GM23338 (cell line): ENCODE data around the gene RAB11FIP4. TPM values are rescaled to one million over a fixed set of nuclear protein-coding genes. Genes with fewer than 3 reads are reported as not detected.

ENCODE experiments used
- ATAC-seq: fragments of 200-7000 bp; cut with Tn5 transposase; 3 replicates; pipeline ENCODE4 v1.9.1; 2020
- DNase-seq: peaks from one replicate; pipeline ENCODE4 v3.0.0-alpha.2; 2015; ENCODE audit warnings: low spot score
- H2AFZ ChIP-seq: fragments of 200-600 bp; sonication (generic); 2 replicates; pipeline ENCODE4 v1.8.0; 2016; ENCODE audit warnings: antibody characterized with exemption, mild to moderate bottlenecking, moderate library complexity
- H3F3A ChIP-seq: fragments of 200-600 bp; sonication (generic); replicated peaks from 2 replicates; pipeline ENCODE4 v1.8.0; 2017; ENCODE audit warnings: antibody characterized with exemption, mixed run types, low read depth
- H3K27ac ChIP-seq: fragments of 200-600 bp; sonication (generic); 2 replicates; pipeline ENCODE4 v1.6.1; 2016; ENCODE audit warnings: low read depth
- H3K27me3 ChIP-seq: fragments of 200-600 bp; sonication (generic); 2 replicates; pipeline ENCODE4 v1.8.0; 2016; ENCODE audit warnings: mild to moderate bottlenecking, mixed run types, moderate library complexity; ENCODE audit not compliant: insufficient read depth
- H3K36me3 ChIP-seq: fragments of 200-600 bp; sonication (generic); 2 replicates; pipeline ENCODE4 v1.8.0; 2016; ENCODE audit warnings: mild to moderate bottlenecking; ENCODE audit not compliant: insufficient read depth
- H3K4me1 ChIP-seq: fragments of 200-600 bp; sonication (generic); 2 replicates; pipeline ENCODE4 v1.8.0; 2016; ENCODE audit warnings: mild to moderate bottlenecking, moderate library complexity; ENCODE audit not compliant: insufficient read depth
- H3K4me2 ChIP-seq: fragments of 200-600 bp; sonication (generic); 2 replicates; pipeline ENCODE4 v1.7.1; 2017; ENCODE audit warnings: mixed run types
- H3K4me3 ChIP-seq: fragments of 200-600 bp; sonication (generic); 2 replicates; pipeline ENCODE4 v1.6.1; 2016; ENCODE audit warnings: mixed run types
- H3K79me2 ChIP-seq: fragments of 200-600 bp; sonication (generic); replicated peaks from 2 replicates; pipeline ENCODE4 v1.8.0; 2017; ENCODE audit warnings: mild to moderate bottlenecking; ENCODE audit not compliant: insufficient read depth
- H3K9me2 ChIP-seq: fragments of 200-600 bp; sonication (generic); 2 replicates; pipeline ENCODE4 v1.8.0; 2017; ENCODE audit not compliant: insufficient read depth
- H4K20me1 ChIP-seq: fragments of 200-600 bp; sonication (generic); replicated peaks from 2 replicates; pipeline ENCODE4 v1.8.0; 2017; ENCODE audit warnings: mild to moderate bottlenecking; ENCODE audit not compliant: insufficient read depth
- H3K27ac Mint-ChIP-seq: 2 replicates; pipeline ENCODE4 v1.8.0; 2020; ENCODE audit warnings: inconsistent platforms, mild to moderate bottlenecking, moderate library complexity, mixed read lengths
- H3K27me3 Mint-ChIP-seq: 3 replicates; pipeline ENCODE4 v1.8.0; 2022; ENCODE audit warnings: low read depth, mild to moderate bottlenecking, moderate library complexity, mixed read lengths, inconsistent platforms; ENCODE audit not compliant: insufficient read depth, poor library complexity
- H3K36me3 Mint-ChIP-seq: 3 replicates; pipeline ENCODE4 v1.8.0; 2021; ENCODE audit warnings: low read depth, mild to moderate bottlenecking, inconsistent platforms, moderate library complexity, mixed read lengths
- H3K4me1 Mint-ChIP-seq: 3 replicates; pipeline ENCODE4 v1.8.0; 2020; ENCODE audit warnings: mild to moderate bottlenecking, inconsistent platforms, mixed read lengths
- H3K4me3 Mint-ChIP-seq: 3 replicates; pipeline ENCODE4 v1.8.0; 2021; ENCODE audit warnings: moderate library complexity, mild to moderate bottlenecking, inconsistent platforms, mixed read lengths
- H3K9me3 Mint-ChIP-seq: 3 replicates; pipeline ENCODE4 v1.8.0; 2020; ENCODE audit warnings: moderate library complexity, mild to moderate bottlenecking, inconsistent platforms, mixed read lengths
- ETS1 ChIP-seq: IDR thresholded peaks from 2 replicates; pipeline ENCODE4 v1.6.1; 2016; ENCODE audit warnings: antibody characterized with exemption
- EZH2 ChIP-seq: fragments of 200-600 bp; sonication (generic); IDR thresholded peaks from one replicate; pipeline ENCODE4 v1.8.0; 2017; ENCODE audit warnings: antibody characterized with exemption, mild to moderate bottlenecking, low read depth; ENCODE audit not compliant: unreplicated experiment
- EZH2phosphoT487 ChIP-seq: fragments of 200-600 bp; sonication (generic); IDR thresholded peaks from one replicate; pipeline ENCODE4 v1.8.1; 2018; ENCODE audit warnings: antibody characterized with exemption; ENCODE audit not compliant: unreplicated experiment
- JUNB ChIP-seq: IDR thresholded peaks from one replicate; pipeline ENCODE4 v1.6.1; 2016; ENCODE audit warnings: antibody characterized with exemption; ENCODE audit not compliant: unreplicated experiment
- NANOG ChIP-seq: IDR thresholded peaks from 2 replicates; pipeline ENCODE4 v1.6.1; 2016; ENCODE audit warnings: antibody characterized with exemption, borderline replicate concordance
- POLR2AphosphoS5 ChIP-seq: IDR thresholded peaks from 2 replicates; pipeline ENCODE4 v1.6.1; 2016; ENCODE audit warnings: antibody characterized with exemption, low read depth
- REST ChIP-seq: IDR thresholded peaks from one replicate; pipeline ENCODE4 v1.6.1; 2018; ENCODE audit warnings: antibody characterized with exemption; ENCODE audit not compliant: unreplicated experiment
- STAT1 ChIP-seq: IDR thresholded peaks from one replicate; pipeline ENCODE4 v1.6.1; 2016; ENCODE audit warnings: antibody characterized with exemption; ENCODE audit not compliant: unreplicated experiment
- ZNF114 ChIP-seq: fragments of 250-450 bp; sonication (Bioruptor Pico); IDR thresholded peaks from 2 replicates; pipeline ENCODE4 v1.5.0; 2020; ENCODE audit warnings: mild to moderate bottlenecking, moderate library complexity
- ZNF462 ChIP-seq: fragments of 250-450 bp; sonication (Bioruptor Pico); IDR thresholded peaks from 2 replicates; pipeline ENCODE4 v1.5.0; 2020; ENCODE audit warnings: mild to moderate bottlenecking, moderate library complexity
- polyA plus RNA-seq: library from polyadenylated mRNA; unstranded; fragments of >200 nt; fragmentation: Nextera tagmentation; extraction: Ambion mirVana; gene quantifications from 2 replicates; pipeline ENCODE4 v1.2.1, GENCODE V29; 2016
- total RNA-seq: library from RNA; depleted of rRNA; stranded (reverse); fragments of >200 nt; shearing (Covaris generic); gene quantifications from 2 replicates; pipeline ENCODE4 v1.2.3, GENCODE V29; 2014

Gene RAB11FIP4
- total and polyA plus RNA-seq, 2 experiments from 2014 or later = 26.0 to 65.6 TPM

GRCh38 chr17:31583772-31584356, 192.4 kb downstream of the RAB11FIP4 start (continued):
- TF ChIP-seq ZNF462 (CRISPR knock-in tag) (no peak), ETS1 (no peak), ZNF114 (no peak), EZH2 (no peak), STAT1 (no peak), POLR2AphosphoS5 (no peak)

GRCh38 chr17:31584438-31585279, 193.2 kb downstream of the RAB11FIP4 start:
- no peak overlapping the region for H3K4me3 Mint-ChIP-seq
- no peak overlapping the region for H2AFZ ChIP-seq
- no peak for DNase-seq

More at GRCh38 chr17:31584438-31585279, 193.2 kb downstream of the RAB11FIP4 start:
- ATAC-seq = no peak
- Histone ChIP-seq H4K20me1 (no peaks in the 10 kb centered on the region), H3K9me2 (peaks cover 8% of the 10 kb centered on the region; the same call in 1 of the 2 replicates), H3K4me3 (no peak overlapping the region), H3K4me1 (no peaks in the 10 kb centered on the region), H3F3A (no peaks in the 10 kb centered on the region), H3K36me3 (no peaks in the 10 kb centered on the region), H3K27ac (no peak overlapping the region), H3K4me2 (no peak overlapping the region), H3K79me2 (no peaks in the 10 kb centered on the region), H3K27me3 (no peaks in the 10 kb centered on the region)
- Mint-ChIP-seq H3K27me3 (peaks cover 3% of the 10 kb centered on the region), H3K9me3 (no peaks in the 10 kb centered on the region), H3K27ac (no peak overlapping the region), H3K36me3 (no peaks in the 10 kb centered on the region), H3K4me1 (no peaks in the 10 kb centered on the region)
- TF ChIP-seq JUNB (no peak), EZH2phosphoT487 (no peak), NANOG (no peak), REST (no peak), EZH2 (no peak)
